ENCODE data around the gene ZNF789. TPM values are rescaled to one million over a fixed set of nuclear protein-coding genes. Genes with fewer than 3 reads are reported as not detected.
A peak's percentile ranks its signal among the peaks of the same experiment; 100 is the strongest.

Gene ZNF789
- total RNA-seq, 1 experiment from 2014 or later = 15.1 TPM

- Mint-ChIP-seq H3K9me3 (no peaks in the 10 kb centered on the region), H3K4me3 (peak overlapping the region; percentile 98 to 99), H3K27me3 (ENCODE audit: low read depth) (no peaks in the 10 kb centered on the region), H3K36me3 (ENCODE audit: insufficient read depth in 1 of 3, low read depth in 3 of 3) (peaks cover 29 to 49% (median 46%) of the 10 kb centered on the region in 3 experiments), H3K4me1 (peaks cover 16 to 29% of the 10 kb centered on the region in 2 experiments), H3K27ac (peak overlapping the region in 1 of 3 experiments; percentile 73; a peak in 1 of 7 replicates)
- Histone ChIP-seq H3K27ac (ENCODE audit: insufficient read length, low read depth, low read length) (no peak overlapping the region), H3K23ac (ENCODE audit: insufficient read length, low read depth, low read length) (no peak overlapping the region), H3K23me2 (ENCODE audit: insufficient read length, low read depth, low read length, poor library complexity, severe bottlenecking) (peaks cover 7% of the 10 kb centered on the region), H2AFZ (ENCODE audit: low read length) (no peak overlapping the region), H4K8ac (replicated peaks; ENCODE audit: insufficient read length, low read depth, low read length) (no peak overlapping the region), H2BK120ac (ENCODE audit: low read depth, low read length, poor library complexity, severe bottlenecking) (no peak overlapping the region), H2BK5ac (ENCODE audit: insufficient read length, low read length) (no peak overlapping the region), H2BK20ac (ENCODE audit: low read depth, low read length, poor library complexity, severe bottlenecking) (no peak overlapping the region), H3K9me3 (ENCODE audit: control insufficient read depth, low read depth, low read length) (no peaks in the 10 kb centered on the region), H3K4me2 (ENCODE audit: insufficient read depth, insufficient read length, low read length) (peak overlapping the region; percentile 97), H3K56ac (ENCODE audit: insufficient read length, low read depth, low read length) (no peak overlapping the region), H3K27me3 (ENCODE audit: insufficient read depth, low read length) (no peaks in the 10 kb centered on the region), H3K4ac (ENCODE audit: low read depth, low read length) (no peak overlapping the region), H2BK15ac (ENCODE audit: low read depth, low read length) (no peak overlapping the region), H3K9ac (ENCODE audit: extremely low read depth, insufficient read length, low read length) (no peak overlapping the region), H4K5ac (ENCODE audit: insufficient read length, low read depth, low read length) (no peak overlapping the region), H2BK12ac (ENCODE audit: insufficient read length, low read depth, low read length) (no peak overlapping the region), H3K18ac (ENCODE audit: insufficient read length, low read depth, low read length) (no peak overlapping the region), H3K4me1 (ENCODE audit: insufficient read depth, low read length) (peaks cover 3% of the 10 kb centered on the region; the same call in 1 of the 2 replicates), H3K14ac (ENCODE audit: insufficient read depth, low read length) (no peak overlapping the region), H2AK5ac (ENCODE audit: insufficient read length, low read length) (no peak overlapping the region), H4K20me1 (ENCODE audit: control insufficient read depth, insufficient read depth, insufficient read length) (no peaks in the 10 kb centered on the region), H3K79me2 (ENCODE audit: insufficient read depth, low read length) (peaks cover 11% of the 10 kb centered on the region; the same call in 1 of the 2 replicates), H4K91ac (ENCODE audit: insufficient read length, low read depth, low read length) (no peak overlapping the region), H3K79me1 (ENCODE audit: insufficient read depth, low read depth, low read length, poor library complexity, severe bottlenecking) (no peaks in the 10 kb centered on the region), H3T11ph (ENCODE audit: low read length) (no peak overlapping the region)
- DNase-seq = no peak
- no CpG with 5 or more reads among the region's 9 CpGs for WGBS (ENCODE audit: extremely low coverage, insufficient read length, low lambda C conversion rate)
- no peak for TF ChIP-seq CTCF (conservative IDR thresholded peaks at IDR 0.05)
Measured at GRCh38 chr7:99440195-99440594, 32.5 kb upstream of the ZNF789 start.

Data from H9 (cell line).